Adrenal gland (tissue), 5 donors: ENCODE data around the gene SRGAP1.

Experiments used
- POLR2A ChIP-seq, 2 donors: fragments of 450-650 bp; IDR thresholded peaks; one replicate each; pipeline ENCODE4 v1.6.1; 2017; ENCODE audit warnings: antibody characterized with exemption in 2 of 2, mild to moderate bottlenecking in 2 of 2, moderate library complexity in 1 of 2
- TF ChIP-seq, protein P1 (sequence below), 6 experiments: fragments of 450-650 bp in 4 of 6; fragments of 200-600 bp in 2 of 6; sonication (generic) in 1 of 6; IDR thresholded peaks; 1 replicate in 5 of 6; 2 replicates in 1 of 6; pipeline versions ENCODE4 v1.5.1 to v1.8.0; 2016 to 2021; ENCODE audit warnings: antibody characterized with exemption in 6 of 6, mild to moderate bottlenecking in 2 of 6, moderate library complexity in 1 of 6
- donor health status: DM: no; HTN: no; CAD: no.

DNA sequence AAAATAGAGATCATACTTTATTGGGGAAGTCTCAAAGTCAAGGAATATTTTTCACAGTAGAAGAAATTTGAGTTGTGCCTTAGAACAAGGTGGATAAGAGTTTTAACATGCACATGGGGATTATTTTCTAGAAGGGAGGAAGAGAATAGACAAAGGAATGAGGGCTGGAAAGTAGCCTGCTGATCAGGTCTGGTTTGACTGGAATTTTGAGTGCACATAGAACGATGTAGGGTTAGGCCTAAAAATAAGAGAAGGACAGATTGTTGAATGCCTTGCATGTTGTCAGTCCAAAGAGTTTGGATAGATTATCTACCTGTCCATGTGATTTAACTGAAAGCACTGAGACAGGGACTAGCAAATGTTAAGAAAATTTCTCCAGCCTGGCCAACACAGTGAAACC is 87.2 kb downstream of the SRGAP1 start:
- TF ChIP-seq, protein P1, sequence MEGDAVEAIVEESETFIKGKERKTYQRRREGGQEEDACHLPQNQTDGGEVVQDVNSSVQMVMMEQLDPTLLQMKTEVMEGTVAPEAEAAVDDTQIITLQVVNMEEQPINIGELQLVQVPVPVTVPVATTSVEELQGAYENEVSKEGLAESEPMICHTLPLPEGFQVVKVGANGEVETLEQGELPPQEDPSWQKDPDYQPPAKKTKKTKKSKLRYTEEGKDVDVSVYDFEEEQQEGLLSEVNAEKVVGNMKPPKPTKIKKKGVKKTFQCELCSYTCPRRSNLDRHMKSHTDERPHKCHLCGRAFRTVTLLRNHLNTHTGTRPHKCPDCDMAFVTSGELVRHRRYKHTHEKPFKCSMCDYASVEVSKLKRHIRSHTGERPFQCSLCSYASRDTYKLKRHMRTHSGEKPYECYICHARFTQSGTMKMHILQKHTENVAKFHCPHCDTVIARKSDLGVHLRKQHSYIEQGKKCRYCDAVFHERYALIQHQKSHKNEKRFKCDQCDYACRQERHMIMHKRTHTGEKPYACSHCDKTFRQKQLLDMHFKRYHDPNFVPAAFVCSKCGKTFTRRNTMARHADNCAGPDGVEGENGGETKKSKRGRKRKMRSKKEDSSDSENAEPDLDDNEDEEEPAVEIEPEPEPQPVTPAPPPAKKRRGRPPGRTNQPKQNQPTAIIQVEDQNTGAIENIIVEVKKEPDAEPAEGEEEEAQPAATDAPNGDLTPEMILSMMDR (IDR thresholded peaks at IDR 0.05): no peak
- no peak for TF ChIP-seq POLR2A (IDR thresholded peaks at IDR 0.05)
